HepG2 (cell line): ENCODE measurements around the gene IKZF5.

Experiments
- EP300 ChIP-seq, 3 experiments: sonication (generic) in 1 of 3; formaldehyde crosslinking in 1 of 3; IDR thresholded peaks; 2 replicates each; pipeline versions ENCODE4 v1.5.1 to v1.6.1; 2011 to 2020; ENCODE audit warnings: low read depth in 2 of 3, low read length in 2 of 3, borderline replicate concordance in 1 of 3, improper control_type of control experiment in 1 of 3, mild to moderate bottlenecking in 1 of 3, missing genetic modification reagents in 1 of 3, moderate library complexity in 1 of 3
- FOXM1 ChIP-seq: sonication (generic); formaldehyde crosslinking; IDR thresholded peaks from 2 replicates; pipeline ENCODE4 v1.5.0; 2020; ENCODE audit warnings: missing genetic modification reagents
- POLR2A ChIP-seq, 2 experiments: IDR thresholded peaks; 2 replicates each; pipeline ENCODE4 v1.6.1; 2011; ENCODE audit warnings: low read depth in 2 of 2, low read length in 2 of 2, mild to moderate bottlenecking in 1 of 2, moderate library complexity in 1 of 2; ENCODE audit not compliant: insufficient read depth in 1 of 2
- RXRB ChIP-seq: IDR thresholded peaks from 2 replicates; pipeline ENCODE4 v1.6.1; 2016; ENCODE audit warnings: borderline replicate concordance, missing genetic modification reagents, missing compliant biosample characterization
- SMAD3 ChIP-seq: sonication (generic); formaldehyde crosslinking; IDR thresholded peaks from 2 replicates; pipeline ENCODE4 v1.4.0; 2020; ENCODE audit warnings: missing genetic modification reagents
- TCF7L2 ChIP-seq: IDR thresholded peaks from 2 replicates; pipeline ENCODE4 v1.6.1; 2011; ENCODE audit warnings: mild to moderate bottlenecking, low read depth, low read length, moderate library complexity
- YY1 ChIP-seq: IDR thresholded peaks from 2 replicates; pipeline ENCODE4 v1.6.1; 2011; ENCODE audit warnings: low read length, low read depth, moderate library complexity, mild to moderate bottlenecking; ENCODE audit not compliant: insufficient read depth, insufficient replicate concordance
- ZNF263 ChIP-seq: sonication (generic); formaldehyde crosslinking; IDR thresholded peaks from 2 replicates; pipeline ENCODE4 v1.4.0; 2020; ENCODE audit warnings: missing genetic modification reagents
- ZNF446 ChIP-seq: sonication (generic); formaldehyde crosslinking; IDR thresholded peaks from 2 replicates; pipeline ENCODE4 v1.5.0; 2020; ENCODE audit warnings: mild to moderate bottlenecking, missing genetic modification reagents
- ZNF761 ChIP-seq: sonication (generic); formaldehyde crosslinking; conservative IDR thresholded peaks from 2 replicates; pipeline ENCODE4 v1.4.0; 2020; ENCODE audit warnings: mild to moderate bottlenecking, missing genetic modification reagents
- TF ChIP-seq, protein P1 (sequence below): sonication (generic); formaldehyde crosslinking; conservative IDR thresholded peaks from 2 replicates; pipeline ENCODE4 v1.8.0; 2022; ENCODE audit warnings: mild to moderate bottlenecking, moderate library complexity, missing genetic modification reagents

GRCh38 chr10:123016228-123016627 lies 7.6 kb upstream of the IKZF5 start:
- TF ChIP-seq FOXM1 (CRISPR knock-in tag) (no peak), ZNF446 (no peak), RXRB (CRISPR knock-in tag) (no peak), EP300 (IDR thresholded peaks at IDR 0.05; ENCODE audit: low read depth in 2 of 2, low read length in 2 of 2) (no peak), EP300 (CRISPR knock-in tag; IDR thresholded peaks at IDR 0.05; ENCODE audit: borderline replicate concordance) (no peak), SMAD3 (no peak), ZNF263 (CRISPR knock-in tag) (no peak), TCF7L2 (no peak), ZNF761 (CRISPR knock-in tag) (no peak), POLR2A (IDR thresholded peaks at IDR 0.05; ENCODE audit: insufficient read depth in 1 of 2, low read depth in 2 of 2, low read length in 2 of 2) (no peak), YY1 (no peak)
- TF ChIP-seq, protein P1, sequence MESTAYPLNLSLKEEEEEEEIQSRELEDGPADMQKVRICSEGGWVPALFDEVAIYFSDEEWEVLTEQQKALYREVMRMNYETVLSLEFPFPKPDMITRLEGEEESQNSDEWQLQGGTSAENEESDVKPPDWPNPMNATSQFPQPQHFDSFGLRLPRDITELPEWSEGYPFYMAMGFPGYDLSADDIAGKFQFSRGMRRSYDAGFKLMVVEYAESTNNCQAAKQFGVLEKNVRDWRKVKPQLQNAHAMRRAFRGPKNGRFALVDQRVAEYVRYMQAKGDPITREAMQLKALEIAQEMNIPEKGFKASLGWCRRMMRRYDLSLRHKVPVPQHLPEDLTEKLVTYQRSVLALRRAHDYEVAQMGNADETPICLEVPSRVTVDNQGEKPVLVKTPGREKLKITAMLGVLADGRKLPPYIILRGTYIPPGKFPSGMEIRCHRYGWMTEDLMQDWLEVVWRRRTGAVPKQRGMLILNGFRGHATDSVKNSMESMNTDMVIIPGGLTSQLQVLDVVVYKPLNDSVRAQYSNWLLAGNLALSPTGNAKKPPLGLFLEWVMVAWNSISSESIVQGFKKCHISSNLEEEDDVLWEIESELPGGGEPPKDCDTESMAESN (CRISPR knock-in tag): no peak
